Measurements from ENCODE around the gene PMVK.
A peak's percentile ranks its signal among the peaks of the same experiment; 100 is the strongest.
"Not testable (repeated sequence)": the region's sequence is repeated elsewhere in the genome, so short reads cannot be mapped to it uniquely, and the experiment has no call there.

PMVK gene

DNA sequence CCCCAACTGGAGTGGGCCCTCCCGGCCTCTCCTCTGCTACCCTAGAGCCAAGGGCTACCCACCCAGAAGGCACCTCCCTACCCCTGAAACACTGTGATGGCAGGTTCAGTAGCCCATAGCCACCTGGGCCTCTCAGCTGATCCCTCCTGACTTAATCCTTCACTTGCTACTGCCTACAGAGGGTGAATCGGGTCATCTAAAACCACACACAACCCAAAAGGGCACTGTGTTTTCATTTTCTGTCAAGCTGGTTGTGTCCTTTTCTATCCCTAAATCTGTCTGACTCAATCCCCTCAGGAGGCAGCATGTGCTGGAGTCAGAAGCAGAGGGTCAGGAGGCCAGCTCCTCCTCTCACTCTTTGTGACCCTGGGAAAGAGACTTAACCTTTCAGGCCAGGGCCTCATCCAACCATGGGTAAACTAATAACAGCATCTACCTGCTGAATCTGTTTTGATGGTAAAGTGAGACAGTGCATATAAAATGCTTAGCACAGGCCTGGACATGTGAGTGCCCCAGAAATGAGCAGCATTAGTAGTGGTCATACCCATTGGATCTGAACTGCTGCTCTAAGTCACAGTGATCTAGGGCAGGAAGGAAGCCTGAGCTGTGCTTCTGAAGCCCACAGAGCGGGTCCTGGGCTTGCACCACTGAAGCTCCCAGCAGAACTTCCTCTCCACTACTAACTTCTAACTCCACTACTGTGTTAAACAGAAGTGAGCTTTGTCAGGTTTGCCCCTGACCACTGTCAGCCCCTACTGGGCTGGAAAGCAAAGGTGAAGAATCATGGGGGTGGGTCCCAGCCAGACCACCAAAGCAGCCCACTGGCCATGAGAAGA, 11.0 kb downstream of the PMVK start:
- Mint-ChIP-seq H3K4me3 (no peak overlapping the region), H3K4me1 (peaks cover 24% of the 10 kb centered on the region), H3K9me3 (no peaks in the 10 kb centered on the region), H3K27ac (peak overlapping the region; percentile 90), H3K36me3 (peaks cover 80% of the 10 kb centered on the region)
- peak; percentile 57 for ATAC-seq
- no peak for DNase-seq (ENCODE audit: low spot score in 2 of 2)

- no peak overlapping the region for H3K4me3 Mint-ChIP-seq
Measured at GRCh38 chr1:154923695-154924094, 12.8 kb downstream of the PMVK start.

GRCh38 chr1:154913273-154913672, 23.2 kb downstream of the PMVK start:
- no peak for DNase-seq (ENCODE audit: low spot score in 2 of 2)
- Mint-ChIP-seq H3K36me3 (peaks cover 6% of the 10 kb centered on the region), H3K4me3 (no peak overlapping the region), H3K4me1 (no peaks in the 10 kb centered on the region), H3K27ac (no peak overlapping the region), H3K9me3 (no peaks in the 10 kb centered on the region)
- no peak for ATAC-seq

More at GRCh38 chr1:154923695-154924094, 12.8 kb downstream of the PMVK start:
- no peak for DNase-seq (ENCODE audit: low spot score in 2 of 2)
- ATAC-seq: no peak
- H3K9me3 Mint-ChIP-seq: no peaks in the 10 kb centered on the region
- H3K27ac Mint-ChIP-seq: peak overlapping the region; percentile 63
- H3K4me1 Mint-ChIP-seq: peaks cover 24% of the 10 kb centered on the region
- H3K36me3 Mint-ChIP-seq: peaks cover 72% of the 10 kb centered on the region

- no peaks in the 10 kb centered on the region for H3K4me1 Mint-ChIP-seq
- peaks cover 6% of the 10 kb centered on the region for H3K36me3 Mint-ChIP-seq
- no peak for ATAC-seq
- no peaks in the 10 kb centered on the region for H3K9me3 Mint-ChIP-seq
- H3K27ac Mint-ChIP-seq: no peak overlapping the region
- no peak for DNase-seq (ENCODE audit: low spot score in 2 of 2)
- H3K4me3 Mint-ChIP-seq: no peak overlapping the region
Measured at GRCh38 chr1:154912755-154913154, 23.8 kb downstream of the PMVK start.

GRCh38 chr1:154911691-154912550, 24.6 kb downstream of the PMVK start:
- ATAC-seq: no peak
- DNase-seq (ENCODE audit: low spot score in 2 of 2): no peak
- H3K36me3 Mint-ChIP-seq: peaks cover 6% of the 10 kb centered on the region
- no peaks in the 10 kb centered on the region for H3K4me1 Mint-ChIP-seq
- no peak overlapping the region for H3K27ac Mint-ChIP-seq
- no peak overlapping the region for H3K4me3 Mint-ChIP-seq
- H3K9me3 Mint-ChIP-seq: no peaks in the 10 kb centered on the region

GRCh38 chr1:154910851-154911250, 25.7 kb downstream of the PMVK start:
- DNase-seq (ENCODE audit: low spot score in 2 of 2) (no peak), ATAC-seq (no peak)
- H3K36me3 Mint-ChIP-seq: no peaks in the 10 kb centered on the region

GRCh38 chr1:154908937-154909336, 27.6 kb downstream of the PMVK start:
- no peak overlapping the region for H3K4me3 Mint-ChIP-seq
- DNase-seq (ENCODE audit: low spot score in 2 of 2): no peak
- H3K4me1 Mint-ChIP-seq: no peaks in the 10 kb centered on the region
- no peak overlapping the region for H3K27ac Mint-ChIP-seq
- no peak for ATAC-seq
- no peaks in the 10 kb centered on the region for H3K9me3 Mint-ChIP-seq
- no peaks in the 10 kb centered on the region for H3K36me3 Mint-ChIP-seq

More at GRCh38 chr1:154910851-154911250, 25.7 kb downstream of the PMVK start:
- H3K9me3 Mint-ChIP-seq: no peaks in the 10 kb centered on the region
- H3K4me1 Mint-ChIP-seq: no peaks in the 10 kb centered on the region
- no peak overlapping the region for H3K4me3 Mint-ChIP-seq
- H3K27ac Mint-ChIP-seq: no peak overlapping the region

DNA sequence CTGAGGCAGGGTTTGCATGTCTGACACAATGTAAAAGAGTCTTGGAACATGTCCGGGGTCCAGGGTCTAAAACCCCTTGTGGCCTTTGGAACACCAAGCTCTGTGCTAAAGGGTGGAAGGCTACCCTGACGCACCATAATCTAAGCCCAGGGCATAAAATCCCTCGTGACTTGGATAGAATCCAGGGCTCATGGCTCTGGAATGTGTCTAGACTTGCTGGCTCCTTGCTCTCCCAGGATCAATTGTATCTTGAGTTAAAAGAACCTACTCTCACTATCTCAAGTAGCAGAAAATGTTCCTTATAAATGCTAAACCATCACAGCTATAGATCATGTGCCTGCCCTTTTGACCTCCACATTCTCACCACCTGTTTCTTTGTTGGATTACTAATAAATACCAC, 28.4 kb downstream of the PMVK start:
- H3K27ac Mint-ChIP-seq; H3K9me3 Mint-ChIP-seq; H3K4me1 Mint-ChIP-seq; ATAC-seq; DNase-seq (ENCODE audit: low spot score in 2 of 2); H3K36me3 Mint-ChIP-seq; H3K4me3 Mint-ChIP-seq: not testable (repeated sequence)

DNA sequence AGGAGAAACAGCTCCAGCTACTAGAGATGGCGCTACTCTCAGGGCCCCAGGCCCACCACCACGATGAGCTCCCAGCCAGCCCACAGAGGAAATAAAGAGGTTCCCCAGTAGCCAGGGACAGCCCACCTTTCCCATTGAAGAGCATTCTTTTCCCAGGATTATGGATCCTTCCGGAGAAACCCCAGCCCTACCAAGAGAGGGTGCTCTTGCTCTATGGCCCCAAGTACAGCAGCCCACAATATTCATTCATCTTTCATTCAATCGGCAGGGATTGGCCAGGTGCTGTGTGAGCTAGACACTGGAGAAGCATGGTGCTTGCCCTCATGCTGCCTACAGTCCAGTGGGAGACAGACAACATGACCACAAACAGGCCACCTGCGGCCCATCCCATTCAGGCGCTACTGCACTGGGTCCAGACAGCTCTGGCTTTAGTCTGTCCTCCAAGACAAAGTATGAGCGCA, 29.9 kb downstream of the PMVK start:
- H3K4me3 Mint-ChIP-seq: no peak overlapping the region
- DNase-seq (ENCODE audit: low spot score in 2 of 2): no peak
- no peak for ATAC-seq
- no peak overlapping the region for H3K27ac Mint-ChIP-seq
- no peaks in the 10 kb centered on the region for H3K36me3 Mint-ChIP-seq
- H3K9me3 Mint-ChIP-seq: no peaks in the 10 kb centered on the region
- H3K4me1 Mint-ChIP-seq: no peaks in the 10 kb centered on the region

DNA sequence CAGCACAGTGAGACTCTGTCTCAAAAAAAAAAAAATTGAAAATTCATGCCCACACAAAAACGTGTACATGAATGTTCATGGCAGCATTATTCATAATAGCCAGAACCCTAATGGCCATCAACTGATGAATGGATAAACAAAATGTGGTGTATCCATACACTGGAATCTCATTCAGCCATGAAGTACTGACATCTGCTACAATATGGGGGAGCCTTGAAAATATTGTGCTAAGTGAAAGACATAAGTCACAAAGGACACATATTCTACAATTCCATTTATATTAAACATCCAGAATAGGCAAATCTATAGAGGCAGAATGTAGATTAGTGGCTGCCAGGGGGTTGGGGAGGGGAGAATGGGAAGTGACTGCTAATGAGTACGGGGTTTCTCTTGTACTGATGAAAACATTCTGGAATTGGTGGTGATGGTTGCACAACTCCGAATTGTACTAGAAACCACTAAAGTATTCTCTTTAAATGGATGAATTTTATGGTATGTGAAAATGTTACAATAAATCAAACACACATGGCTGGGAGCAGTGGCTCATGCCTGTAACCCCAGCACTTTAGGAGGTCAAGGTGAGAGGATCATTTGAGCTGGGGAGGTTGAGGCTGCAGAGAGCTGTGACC, 33.5 kb downstream of the PMVK start:
- H3K4me3 Mint-ChIP-seq: no peak overlapping the region
- no peak overlapping the region for H3K27ac Mint-ChIP-seq
- no peaks in the 10 kb centered on the region for H3K9me3 Mint-ChIP-seq
- ATAC-seq (no peak), DNase-seq (ENCODE audit: low spot score in 2 of 2) (no peak)
- no peaks in the 10 kb centered on the region for H3K4me1 Mint-ChIP-seq
- H3K36me3 Mint-ChIP-seq: no peaks in the 10 kb centered on the region

- Mint-ChIP-seq H3K27ac (no peak overlapping the region), H3K9me3 (no peaks in the 10 kb centered on the region), H3K36me3 (no peaks in the 10 kb centered on the region), H3K4me1 (no peaks in the 10 kb centered on the region), H3K4me3 (no peak overlapping the region)
- ATAC-seq: no peak
- DNase-seq (ENCODE audit: low spot score in 2 of 2): no peak
Measured at GRCh38 chr1:154901591-154901990, 34.9 kb downstream of the PMVK start.

GRCh38 chr1:154899041-154899440, 37.5 kb downstream of the PMVK start:
- no peaks in the 10 kb centered on the region for H3K9me3 Mint-ChIP-seq
- no peaks in the 10 kb centered on the region for H3K36me3 Mint-ChIP-seq
- DNase-seq (ENCODE audit: low spot score in 2 of 2) (no peak), ATAC-seq (no peak)
- no peak overlapping the region for H3K4me3 Mint-ChIP-seq
- H3K27ac Mint-ChIP-seq: no peak overlapping the region
- no peaks in the 10 kb centered on the region for H3K4me1 Mint-ChIP-seq

- no peaks in the 10 kb centered on the region for H3K4me1 Mint-ChIP-seq
- ATAC-seq: no peak
- no peaks in the 10 kb centered on the region for H3K9me3 Mint-ChIP-seq
- H3K4me3 Mint-ChIP-seq: no peak overlapping the region
- no peaks in the 10 kb centered on the region for H3K36me3 Mint-ChIP-seq
- H3K27ac Mint-ChIP-seq: no peak overlapping the region
- DNase-seq (ENCODE audit: low spot score in 2 of 2): no peak
Measured at GRCh38 chr1:154896771-154897286, 39.7 kb downstream of the PMVK start.

- Mint-ChIP-seq H3K4me1 (no peaks in the 10 kb centered on the region), H3K9me3 (no peaks in the 10 kb centered on the region), H3K27ac (no peak overlapping the region), H3K4me3 (no peak overlapping the region), H3K36me3 (no peaks in the 10 kb centered on the region)
- DNase-seq (ENCODE audit: low spot score in 2 of 2) (no peak), ATAC-seq (no peak)
Measured at GRCh38 chr1:154895798-154896197, 40.7 kb downstream of the PMVK start.

GRCh38 chr1:154891452-154891851, 45.1 kb downstream of the PMVK start:
- Mint-ChIP-seq H3K27ac (no peak overlapping the region), H3K4me3 (no peak overlapping the region), H3K9me3 (no peaks in the 10 kb centered on the region), H3K4me1 (peaks cover 2% of the 10 kb centered on the region), H3K36me3 (no peaks in the 10 kb centered on the region)
- no peak for DNase-seq (ENCODE audit: low spot score in 2 of 2)
- ATAC-seq: no peak
